ENCODE data around the gene MSX1.

Gene MSX1

DNA sequence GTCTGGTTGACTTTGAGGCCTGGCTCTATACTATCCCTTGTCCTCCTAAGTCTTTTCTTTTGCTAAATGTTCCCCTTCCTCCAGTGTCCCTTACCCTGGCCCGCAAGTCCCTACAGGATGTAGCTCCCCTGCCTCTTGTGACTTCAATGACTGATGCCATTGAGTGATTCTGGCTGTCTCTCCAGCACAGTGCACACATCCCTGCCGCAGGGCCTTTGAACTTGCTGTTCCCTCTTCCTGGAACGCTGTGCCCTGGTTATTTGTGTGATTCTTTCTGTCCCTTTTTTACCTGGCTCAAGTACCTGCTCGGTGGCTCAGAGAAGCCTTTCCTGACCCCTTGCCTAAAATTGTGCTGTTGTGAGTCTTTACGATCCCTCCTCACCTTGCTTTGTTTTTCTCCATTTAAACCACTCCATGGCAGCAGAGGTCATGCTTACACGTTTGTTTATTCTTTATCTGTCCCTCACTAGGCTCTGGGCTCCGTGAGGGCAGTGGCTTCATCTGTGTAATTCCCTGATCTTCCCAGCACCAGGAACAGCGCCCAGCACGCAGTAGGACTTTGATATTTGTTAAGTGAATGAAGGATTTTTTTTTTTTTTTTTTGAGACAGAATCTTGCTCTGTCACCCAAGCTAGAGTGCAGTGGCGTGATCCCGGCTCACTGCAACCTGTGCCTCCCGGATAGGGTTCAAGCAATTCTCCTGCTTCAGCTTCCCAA lies 17.6 kb downstream of the MSX1 start:
- DNase-seq (no peak), ATAC-seq (no peak)
- Mint-ChIP-seq H3K4me3 (no peak overlapping the region), H3K4me1 (no peaks in the 10 kb centered on the region), H3K27ac (no peak overlapping the region), H3K36me3 (ENCODE audit: low read depth) (no peaks in the 10 kb centered on the region), H3K9me3 (no peaks in the 10 kb centered on the region), H3K27me3 (peaks cover 61% of the 10 kb centered on the region)

DNA sequence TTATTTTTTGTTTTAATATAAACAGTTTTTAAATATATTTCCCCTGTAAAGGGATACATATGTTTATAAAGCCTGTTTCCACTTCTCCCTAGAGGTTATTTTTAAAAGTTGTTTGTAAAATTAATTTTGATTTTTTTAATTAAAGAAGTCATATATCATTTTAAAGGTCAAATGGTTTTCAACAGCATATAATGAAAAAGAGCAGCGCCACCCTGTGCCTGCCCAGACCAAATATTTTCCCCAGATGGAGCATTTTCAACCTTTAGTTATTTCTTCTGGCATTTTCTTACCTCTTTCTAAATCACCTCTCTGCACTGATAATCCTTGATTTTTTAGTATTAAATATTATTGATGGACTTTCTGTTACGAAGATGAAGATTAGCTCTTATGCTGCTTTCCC lies 21.0 kb downstream of the MSX1 start:
- no peaks in the 10 kb centered on the region for H3K9me3 Mint-ChIP-seq
- no peak for ATAC-seq
- H3K27me3 Mint-ChIP-seq: peaks cover 39% of the 10 kb centered on the region

DNA sequence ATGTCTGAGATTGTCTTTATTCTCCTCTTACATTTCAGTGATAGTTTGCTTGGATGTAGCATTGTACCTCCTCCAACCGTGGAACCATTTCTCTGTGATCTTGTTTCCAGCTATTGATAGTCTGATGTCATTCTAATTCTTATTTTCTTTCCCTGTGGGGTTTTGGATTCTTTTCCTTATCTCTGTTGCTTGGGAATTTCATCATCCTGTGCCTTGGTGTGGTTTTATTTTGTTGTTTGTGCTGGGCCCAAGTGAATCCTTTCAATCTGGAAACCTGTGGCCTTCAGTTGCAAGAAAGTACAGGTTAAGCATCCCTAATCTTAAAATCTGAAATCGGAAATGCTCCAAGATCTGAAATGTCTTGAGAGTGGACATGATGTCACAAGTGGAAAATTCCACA lies 22.0 kb downstream of the MSX1 start:
- Mint-ChIP-seq H3K27ac (no peak overlapping the region), H3K4me3 (no peak overlapping the region), H3K4me1 (no peaks in the 10 kb centered on the region), H3K9me3 (no peaks in the 10 kb centered on the region), H3K36me3 (ENCODE audit: low read depth) (no peaks in the 10 kb centered on the region), H3K27me3 (peaks cover 32% of the 10 kb centered on the region)
- DNase-seq: no peak
- ATAC-seq: no peak

More for the DNA sequence above, 21.0 kb downstream of the MSX1 start:
- Mint-ChIP-seq H3K4me1 (no peaks in the 10 kb centered on the region), H3K27ac (no peak overlapping the region), H3K4me3 (no peak overlapping the region), H3K36me3 (ENCODE audit: low read depth) (no peaks in the 10 kb centered on the region)
- DNase-seq: no peak

DNA sequence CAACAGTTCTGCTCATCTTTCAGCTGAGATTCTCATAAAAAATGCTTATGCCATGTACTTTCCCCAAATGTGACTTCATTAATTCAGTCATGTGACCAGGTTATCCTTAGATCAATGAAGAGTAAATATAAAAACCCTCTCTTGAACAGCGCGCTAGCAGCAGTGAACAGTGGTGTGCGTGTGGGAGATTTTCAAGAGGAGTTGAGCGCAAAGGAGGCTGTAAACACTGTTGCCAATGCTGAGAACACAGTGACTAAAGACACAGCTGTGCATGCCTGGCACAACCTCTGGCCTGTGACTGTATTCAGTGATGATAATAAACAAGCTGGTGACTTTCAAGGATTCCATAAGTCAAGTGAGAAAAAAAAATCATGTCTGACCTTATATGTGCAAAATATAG lies 25.1 kb downstream of the MSX1 start:
- no peaks in the 10 kb centered on the region for H3K9me3 Mint-ChIP-seq
- H3K27me3 Mint-ChIP-seq: peaks cover 30% of the 10 kb centered on the region
- ATAC-seq (no peak), DNase-seq (no peak)
- no peaks in the 10 kb centered on the region for H3K36me3 Mint-ChIP-seq (ENCODE audit: low read depth)
- H3K27ac Mint-ChIP-seq: no peak overlapping the region
- no peaks in the 10 kb centered on the region for H3K4me1 Mint-ChIP-seq
- no peak overlapping the region for H3K4me3 Mint-ChIP-seq

DNA sequence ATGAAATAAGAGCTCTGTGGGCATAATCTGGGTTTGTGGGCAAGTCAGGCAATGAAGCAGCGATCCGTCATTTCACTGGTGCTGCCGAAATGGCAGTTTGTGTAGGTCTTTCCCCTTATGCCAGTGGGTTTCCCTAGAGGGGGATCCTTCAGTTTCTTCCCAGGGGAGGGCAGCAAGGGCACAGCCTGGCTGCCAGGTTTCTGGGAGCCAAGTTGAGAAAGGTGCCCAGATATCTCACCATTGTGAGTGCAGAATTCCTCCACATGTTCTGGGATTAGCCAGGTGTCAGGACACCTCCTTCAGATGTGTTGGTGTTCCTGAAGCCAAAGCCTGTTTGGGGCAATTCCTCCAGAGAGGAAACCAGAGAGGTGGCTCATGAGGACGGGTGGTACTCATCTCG lies 28.0 kb downstream of the MSX1 start:
- Mint-ChIP-seq H3K9me3 (no peaks in the 10 kb centered on the region), H3K4me3 (no peak overlapping the region), H3K27ac (no peak overlapping the region), H3K36me3 (ENCODE audit: low read depth) (no peaks in the 10 kb centered on the region), H3K4me1 (no peaks in the 10 kb centered on the region), H3K27me3 (peaks cover 20% of the 10 kb centered on the region)
- DNase-seq: no peak
- no peak for ATAC-seq

DNA sequence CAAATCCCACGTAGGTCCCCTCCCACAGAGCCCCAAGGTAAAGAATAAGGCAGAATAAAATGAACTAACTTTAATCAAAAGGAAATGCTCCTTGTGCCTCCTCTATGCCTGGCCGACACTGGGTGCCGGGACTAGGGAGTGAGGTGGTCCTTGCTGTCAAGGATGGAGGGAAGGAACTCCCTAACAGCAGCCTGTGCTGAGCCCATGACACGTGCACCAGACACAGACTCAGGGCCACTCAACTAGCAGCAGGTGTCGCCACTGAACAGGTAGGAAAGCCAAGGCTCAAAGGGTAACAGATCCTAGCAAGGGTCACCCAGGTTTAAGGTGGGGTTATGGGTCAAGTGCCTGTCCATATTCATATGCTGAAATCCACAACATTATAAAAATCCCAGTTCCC lies 29.2 kb downstream of the MSX1 start:
- Mint-ChIP-seq H3K27me3 (peaks cover 13% of the 10 kb centered on the region), H3K9me3 (no peaks in the 10 kb centered on the region), H3K4me3 (no peak overlapping the region), H3K27ac (no peak overlapping the region), H3K36me3 (ENCODE audit: low read depth) (no peaks in the 10 kb centered on the region), H3K4me1 (no peaks in the 10 kb centered on the region)
- no peak for ATAC-seq
- DNase-seq: no peak

GRCh38 chr4:4889781-4890180 lies 30.3 kb downstream of the MSX1 start:
- H3K4me1 Mint-ChIP-seq: no peaks in the 10 kb centered on the region
- H3K9me3 Mint-ChIP-seq: no peaks in the 10 kb centered on the region
- H3K4me3 Mint-ChIP-seq: no peak overlapping the region
- ATAC-seq (no peak), DNase-seq (no peak)
- H3K27ac Mint-ChIP-seq: no peak overlapping the region
- H3K36me3 Mint-ChIP-seq (ENCODE audit: low read depth): no peaks in the 10 kb centered on the region
- peaks cover 13% of the 10 kb centered on the region for H3K27me3 Mint-ChIP-seq

DNA sequence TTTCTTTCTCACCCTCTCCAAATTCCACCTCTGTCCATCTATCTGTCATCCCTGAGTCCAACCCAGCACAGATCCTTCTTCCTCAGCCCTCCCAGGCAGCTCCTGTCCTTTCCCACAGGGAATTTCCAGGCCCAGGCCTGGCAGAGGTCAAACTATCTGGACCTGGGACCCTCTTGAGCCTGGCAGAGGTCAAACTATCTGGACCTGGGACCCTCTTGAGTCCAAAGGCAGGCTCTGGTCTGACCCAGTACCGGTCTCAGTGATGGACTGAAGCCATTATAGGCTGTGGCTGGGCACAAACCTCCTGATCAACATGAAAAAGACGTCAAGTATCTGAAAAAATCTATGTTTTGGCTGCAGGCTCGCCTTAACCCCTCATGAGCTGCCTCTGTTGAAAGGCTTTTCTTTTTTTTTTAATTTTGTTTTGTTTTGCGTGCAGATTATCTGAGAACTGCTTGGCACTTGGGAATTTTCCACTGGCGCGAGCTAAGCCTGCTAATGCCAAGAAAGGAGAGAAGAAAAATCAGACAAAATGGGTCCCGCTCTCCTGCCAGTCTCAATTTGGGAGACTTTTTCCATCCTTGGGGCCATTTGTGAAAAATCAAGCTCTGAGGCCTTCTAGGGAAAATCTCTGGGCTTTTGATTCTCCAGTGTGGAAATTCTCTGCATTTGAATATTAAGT lies 31.2 kb downstream of the MSX1 start:
- H3K9me3 Mint-ChIP-seq: no peaks in the 10 kb centered on the region
- H3K4me3 Mint-ChIP-seq: no peak overlapping the region
- ATAC-seq: no peak
- no peaks in the 10 kb centered on the region for H3K36me3 Mint-ChIP-seq (ENCODE audit: low read depth)
- peaks cover 13% of the 10 kb centered on the region for H3K27me3 Mint-ChIP-seq
- H3K27ac Mint-ChIP-seq: no peak overlapping the region
- no peaks in the 10 kb centered on the region for H3K4me1 Mint-ChIP-seq
- no peak for DNase-seq

DNA sequence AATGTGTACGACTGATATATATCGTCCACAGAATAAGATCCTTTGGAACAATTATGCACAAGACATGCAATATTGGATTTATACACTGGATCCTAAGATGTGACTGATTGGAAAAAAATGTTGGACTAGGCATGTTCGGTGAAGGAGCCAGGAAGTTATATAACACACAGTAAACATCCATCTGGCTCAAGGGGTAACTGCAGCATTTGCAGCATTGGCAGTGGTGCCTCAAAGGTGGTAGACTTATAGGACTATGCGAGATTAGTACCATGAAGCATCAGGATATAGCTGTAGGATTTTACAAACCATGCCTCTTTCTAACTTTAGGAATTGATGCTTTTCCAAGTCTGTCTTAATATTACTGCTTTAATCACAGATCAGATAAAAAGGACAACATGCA lies 34.3 kb downstream of the MSX1 start:
- no peak for ATAC-seq
- Mint-ChIP-seq H3K27me3 (peaks cover 5% of the 10 kb centered on the region), H3K4me1 (no peaks in the 10 kb centered on the region)

DNA sequence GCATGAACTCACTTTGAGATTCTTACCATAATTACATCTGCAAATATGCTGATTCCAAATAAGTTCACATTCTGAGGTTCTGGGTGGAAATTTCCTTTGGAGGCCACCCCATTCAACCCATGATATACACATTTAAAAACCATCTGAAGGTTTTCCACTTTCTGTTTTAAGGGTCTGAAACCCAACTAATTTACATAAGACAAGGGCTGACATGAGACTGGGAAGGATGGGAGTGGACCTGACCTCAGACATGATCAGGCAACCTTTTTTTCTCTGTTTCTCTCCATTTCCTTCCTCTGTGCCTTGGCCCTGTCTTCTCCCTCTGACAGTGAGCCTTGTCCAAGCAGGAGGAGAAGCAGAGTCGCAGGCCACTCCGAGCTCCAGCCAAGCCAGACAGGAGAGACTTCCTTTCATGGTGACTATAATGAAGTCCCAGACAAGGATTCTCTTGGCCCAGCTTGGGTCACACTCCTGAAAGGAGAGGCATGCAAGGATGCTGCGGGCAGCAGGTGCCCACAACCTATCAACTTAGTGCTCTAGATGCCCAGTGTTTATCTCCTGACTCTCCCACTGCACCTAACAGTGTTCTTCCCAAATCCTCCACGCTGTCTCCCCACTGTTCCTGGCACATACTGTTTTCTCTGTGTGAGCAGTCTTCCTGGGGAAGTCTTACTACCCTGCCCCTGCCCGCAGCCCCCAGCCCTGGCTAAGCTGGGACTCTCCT lies 39.9 kb downstream of the MSX1 start:
- no peaks in the 10 kb centered on the region for H3K36me3 Mint-ChIP-seq (ENCODE audit: low read depth)
- no peak overlapping the region for H3K4me3 Mint-ChIP-seq
- H3K4me1 Mint-ChIP-seq: no peaks in the 10 kb centered on the region
- DNase-seq (no peak), ATAC-seq (no peak)
- H3K9me3 Mint-ChIP-seq: no peaks in the 10 kb centered on the region
- peaks cover 4% of the 10 kb centered on the region for H3K27me3 Mint-ChIP-seq
- H3K27ac Mint-ChIP-seq: no peak overlapping the region

More for the DNA sequence above, 34.3 kb downstream of the MSX1 start:
- H3K36me3 Mint-ChIP-seq (ENCODE audit: low read depth): no peaks in the 10 kb centered on the region
- DNase-seq: no peak
- H3K4me3 Mint-ChIP-seq: no peak overlapping the region
- no peaks in the 10 kb centered on the region for H3K9me3 Mint-ChIP-seq
- H3K27ac Mint-ChIP-seq: no peak overlapping the region

DNA sequence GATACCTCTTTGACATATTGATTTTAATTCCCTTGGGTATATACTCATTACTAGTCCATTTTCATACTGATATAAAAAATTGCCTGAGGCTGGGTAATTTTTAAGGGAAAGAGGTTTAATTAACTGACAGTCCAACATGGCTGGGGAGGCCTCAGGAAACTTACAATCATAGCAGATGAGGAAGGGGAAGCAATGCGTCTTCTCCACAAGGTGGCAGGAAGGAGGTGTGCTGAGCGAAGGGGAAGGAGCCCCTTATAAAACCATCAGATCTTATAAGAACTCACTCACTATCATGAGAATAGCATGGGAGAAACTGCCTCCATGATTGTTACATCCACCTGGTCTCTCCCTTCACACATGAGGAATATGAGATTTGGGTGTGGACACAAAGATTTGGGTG lies 42.4 kb downstream of the MSX1 start:
- Mint-ChIP-seq H3K9me3 (no peaks in the 10 kb centered on the region), H3K4me1 (no peaks in the 10 kb centered on the region), H3K27ac (no peak overlapping the region), H3K27me3 (peaks cover 12% of the 10 kb centered on the region), H3K36me3 (ENCODE audit: low read depth) (no peaks in the 10 kb centered on the region), H3K4me3 (no peak overlapping the region)
- ATAC-seq (no peak), DNase-seq (no peak)

DNA sequence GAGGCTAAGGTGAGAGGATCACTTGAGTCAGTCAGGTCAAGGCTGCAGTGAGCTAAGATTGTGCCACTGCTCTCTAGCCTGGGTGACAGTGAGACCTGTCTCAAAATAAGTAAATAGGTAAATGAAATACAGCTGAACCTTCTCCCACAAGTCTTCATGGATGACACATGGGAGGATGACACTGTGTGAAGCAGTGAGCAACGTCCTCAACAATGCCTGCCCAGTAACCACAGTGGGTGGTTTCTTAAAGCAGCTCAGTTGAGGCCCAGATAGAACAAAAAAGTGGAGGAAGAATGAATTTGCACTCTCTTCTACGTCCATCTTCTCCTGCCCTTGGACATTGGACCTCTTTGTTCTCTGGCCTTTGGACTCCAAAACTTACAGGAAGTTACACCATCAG lies 52.7 kb downstream of the MSX1 start:
- Mint-ChIP-seq H3K9me3 (no peaks in the 10 kb centered on the region), H3K4me1 (no peaks in the 10 kb centered on the region), H3K36me3 (ENCODE audit: low read depth) (no peaks in the 10 kb centered on the region), H3K4me3 (no peak overlapping the region), H3K27ac (no peak overlapping the region), H3K27me3 (peaks cover 3% of the 10 kb centered on the region)
- no peak for ATAC-seq
- no peak for DNase-seq

GRCh38 chr4:4913147-4913561 lies 53.7 kb downstream of the MSX1 start:
- H3K4me3 Mint-ChIP-seq: no peak overlapping the region
- no peak overlapping the region for H3K27ac Mint-ChIP-seq
- peaks cover 3% of the 10 kb centered on the region for H3K27me3 Mint-ChIP-seq
- peaks cover 10% of the 10 kb centered on the region for H3K9me3 Mint-ChIP-seq
- ATAC-seq (no peak), DNase-seq (no peak)
- no peaks in the 10 kb centered on the region for H3K36me3 Mint-ChIP-seq (ENCODE audit: low read depth)
- no peaks in the 10 kb centered on the region for H3K4me1 Mint-ChIP-seq
